ENCODE measurements around the gene PAK6. TPM values are rescaled to one million over a fixed set of nuclear protein-coding genes. Genes with fewer than 3 reads are reported as not detected.

PAK6 gene
- total and polyA plus RNA-seq, 4 donors: 0.05 to 0.17 (median 0.10) TPM

DNA sequence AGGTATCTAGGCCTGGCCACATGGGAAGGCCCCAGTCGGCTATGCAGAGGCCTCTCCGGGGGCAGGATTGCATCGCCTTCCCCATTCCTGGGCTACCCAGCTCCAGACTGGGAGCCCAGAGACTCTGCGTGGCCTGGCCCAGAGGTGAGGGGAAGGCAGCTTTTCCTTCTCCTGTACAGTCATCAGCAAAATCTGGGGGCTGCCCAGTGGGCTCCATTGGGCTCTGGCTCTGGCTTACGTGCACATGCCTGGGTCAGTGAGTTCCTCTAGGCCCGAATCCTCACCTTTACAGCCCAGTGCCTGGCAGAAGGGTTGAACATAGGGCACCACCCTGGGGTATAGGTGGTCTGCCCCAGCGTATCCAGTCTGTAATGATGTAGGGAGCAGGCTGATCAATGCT is 47.9 kb downstream of the PAK6 start:
- no peak overlapping the region for H3K27ac ChIP-seq (ENCODE audit: low read depth in 1 of 2, low read length in 2 of 2)
- H3K4me1 ChIP-seq (ENCODE audit: control insufficient read depth in 4 of 4, insufficient read depth in 4 of 4, low read length in 3 of 4): peaks cover 8 to 31% (median 19%) of the 10 kb centered on the region in 4 donors
- H3K36me3 ChIP-seq (ENCODE audit: control insufficient read depth in 4 of 4, insufficient read depth in 3 of 4, low read depth in 1 of 4, low read length in 3 of 4): no peaks in the 10 kb centered on the region
- H3K9ac ChIP-seq (ENCODE audit: low read depth in 1 of 2, low read length in 2 of 2): no peak overlapping the region
- no peaks in the 10 kb centered on the region for H3K27me3 ChIP-seq (ENCODE audit: control insufficient read depth in 4 of 4, insufficient read depth in 4 of 4, low read length in 3 of 4)
- 81% methylated on average over 7 of the region's 7 CpGs for WGBS
- no peak for DNase-seq (ENCODE audit: low spot score)
- H3K4me3 ChIP-seq (ENCODE audit: low read depth in 1 of 3, low read length in 3 of 3): no peak overlapping the region
- H3K9me3 ChIP-seq (ENCODE audit: control insufficient read depth in 4 of 4, low read length in 3 of 4): no peaks in the 10 kb centered on the region
- TF ChIP-seq TAF1 (conservative IDR thresholded peaks at IDR 0.05) (no peak), NR2F2 (IDR thresholded peaks at IDR 0.05) (no peak), FOXA2 (IDR thresholded peaks at IDR 0.05) (no peak)

DNA sequence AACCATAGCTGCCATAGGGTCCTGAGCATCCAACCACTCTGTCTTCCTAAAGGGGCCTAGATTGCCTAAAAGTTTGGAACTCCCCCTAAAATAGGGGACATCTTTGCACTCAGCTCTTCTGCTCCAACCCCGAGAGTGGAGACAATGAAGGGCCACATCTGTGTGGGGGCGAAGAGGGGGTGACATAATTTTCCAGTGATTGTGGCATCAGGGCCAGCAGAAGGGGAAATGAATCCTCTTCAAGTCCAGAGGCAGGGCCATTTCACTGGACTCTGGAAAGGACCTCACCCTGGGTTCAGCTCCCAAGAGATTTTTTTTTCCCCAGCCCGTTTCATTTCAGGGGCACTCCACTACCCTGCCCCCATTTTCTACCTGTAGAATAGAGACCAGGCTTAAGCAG is 48.6 kb downstream of the PAK6 start:
- whole genome bisulfite sequencing: 93% methylated on average over 3 of the region's 3 CpGs
- Histone ChIP-seq H3K4me3 (ENCODE audit: low read depth in 1 of 3, low read length in 3 of 3) (no peak overlapping the region), H3K9ac (ENCODE audit: low read depth in 1 of 2, low read length in 2 of 2) (no peak overlapping the region), H3K36me3 (ENCODE audit: control insufficient read depth in 4 of 4, insufficient read depth in 3 of 4, low read depth in 1 of 4, low read length in 3 of 4) (no peaks in the 10 kb centered on the region), H3K27me3 (ENCODE audit: control insufficient read depth in 4 of 4, insufficient read depth in 4 of 4, low read length in 3 of 4) (no peaks in the 10 kb centered on the region), H3K27ac (ENCODE audit: low read depth in 1 of 2, low read length in 2 of 2) (no peak overlapping the region), H3K4me1 (ENCODE audit: control insufficient read depth in 4 of 4, insufficient read depth in 4 of 4, low read length in 3 of 4) (peaks cover 5 to 24% (median 12%) of the 10 kb centered on the region in 4 donors), H3K9me3 (ENCODE audit: control insufficient read depth in 4 of 4, low read length in 3 of 4) (no peaks in the 10 kb centered on the region)
- no peak for DNase-seq (ENCODE audit: low spot score)
- TF ChIP-seq RXRA (IDR thresholded peaks at IDR 0.05) (no peak), FOXA1 (IDR thresholded peaks at IDR 0.05) (no peak), NR2F2 (IDR thresholded peaks at IDR 0.05) (no peak), EGR1 (IDR thresholded peaks at IDR 0.05; ENCODE audit: low read depth in 2 of 2) (no peak), TAF1 (conservative IDR thresholded peaks at IDR 0.05) (no peak), YY1 (IDR thresholded peaks at IDR 0.05) (no peak), HNF4G (IDR thresholded peaks at IDR 0.05) (no peak), FOXA2 (IDR thresholded peaks at IDR 0.05) (no peak), SP1 (IDR thresholded peaks at IDR 0.05) (no peak), HNF4A (conservative IDR thresholded peaks at IDR 0.05) (no peak), JUND (IDR thresholded peaks at IDR 0.05) (no peak), RAD21 (IDR thresholded peaks at IDR 0.05) (no peak), GABPA (IDR thresholded peaks at IDR 0.05 in 1 of 2, conservative IDR thresholded peaks at IDR 0.05 in 1 of 2) (no peak)
- TF ChIP-seq, protein P1, sequence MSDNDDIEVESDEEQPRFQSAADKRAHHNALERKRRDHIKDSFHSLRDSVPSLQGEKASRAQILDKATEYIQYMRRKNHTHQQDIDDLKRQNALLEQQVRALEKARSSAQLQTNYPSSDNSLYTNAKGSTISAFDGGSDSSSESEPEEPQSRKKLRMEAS (IDR thresholded peaks at IDR 0.05): no peak
- TF ChIP-seq, protein P2, sequence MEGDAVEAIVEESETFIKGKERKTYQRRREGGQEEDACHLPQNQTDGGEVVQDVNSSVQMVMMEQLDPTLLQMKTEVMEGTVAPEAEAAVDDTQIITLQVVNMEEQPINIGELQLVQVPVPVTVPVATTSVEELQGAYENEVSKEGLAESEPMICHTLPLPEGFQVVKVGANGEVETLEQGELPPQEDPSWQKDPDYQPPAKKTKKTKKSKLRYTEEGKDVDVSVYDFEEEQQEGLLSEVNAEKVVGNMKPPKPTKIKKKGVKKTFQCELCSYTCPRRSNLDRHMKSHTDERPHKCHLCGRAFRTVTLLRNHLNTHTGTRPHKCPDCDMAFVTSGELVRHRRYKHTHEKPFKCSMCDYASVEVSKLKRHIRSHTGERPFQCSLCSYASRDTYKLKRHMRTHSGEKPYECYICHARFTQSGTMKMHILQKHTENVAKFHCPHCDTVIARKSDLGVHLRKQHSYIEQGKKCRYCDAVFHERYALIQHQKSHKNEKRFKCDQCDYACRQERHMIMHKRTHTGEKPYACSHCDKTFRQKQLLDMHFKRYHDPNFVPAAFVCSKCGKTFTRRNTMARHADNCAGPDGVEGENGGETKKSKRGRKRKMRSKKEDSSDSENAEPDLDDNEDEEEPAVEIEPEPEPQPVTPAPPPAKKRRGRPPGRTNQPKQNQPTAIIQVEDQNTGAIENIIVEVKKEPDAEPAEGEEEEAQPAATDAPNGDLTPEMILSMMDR (IDR thresholded peaks at IDR 0.05; ENCODE audit: low read depth, low read length, missing input control): no peak
- TF ChIP-seq, protein P3, sequence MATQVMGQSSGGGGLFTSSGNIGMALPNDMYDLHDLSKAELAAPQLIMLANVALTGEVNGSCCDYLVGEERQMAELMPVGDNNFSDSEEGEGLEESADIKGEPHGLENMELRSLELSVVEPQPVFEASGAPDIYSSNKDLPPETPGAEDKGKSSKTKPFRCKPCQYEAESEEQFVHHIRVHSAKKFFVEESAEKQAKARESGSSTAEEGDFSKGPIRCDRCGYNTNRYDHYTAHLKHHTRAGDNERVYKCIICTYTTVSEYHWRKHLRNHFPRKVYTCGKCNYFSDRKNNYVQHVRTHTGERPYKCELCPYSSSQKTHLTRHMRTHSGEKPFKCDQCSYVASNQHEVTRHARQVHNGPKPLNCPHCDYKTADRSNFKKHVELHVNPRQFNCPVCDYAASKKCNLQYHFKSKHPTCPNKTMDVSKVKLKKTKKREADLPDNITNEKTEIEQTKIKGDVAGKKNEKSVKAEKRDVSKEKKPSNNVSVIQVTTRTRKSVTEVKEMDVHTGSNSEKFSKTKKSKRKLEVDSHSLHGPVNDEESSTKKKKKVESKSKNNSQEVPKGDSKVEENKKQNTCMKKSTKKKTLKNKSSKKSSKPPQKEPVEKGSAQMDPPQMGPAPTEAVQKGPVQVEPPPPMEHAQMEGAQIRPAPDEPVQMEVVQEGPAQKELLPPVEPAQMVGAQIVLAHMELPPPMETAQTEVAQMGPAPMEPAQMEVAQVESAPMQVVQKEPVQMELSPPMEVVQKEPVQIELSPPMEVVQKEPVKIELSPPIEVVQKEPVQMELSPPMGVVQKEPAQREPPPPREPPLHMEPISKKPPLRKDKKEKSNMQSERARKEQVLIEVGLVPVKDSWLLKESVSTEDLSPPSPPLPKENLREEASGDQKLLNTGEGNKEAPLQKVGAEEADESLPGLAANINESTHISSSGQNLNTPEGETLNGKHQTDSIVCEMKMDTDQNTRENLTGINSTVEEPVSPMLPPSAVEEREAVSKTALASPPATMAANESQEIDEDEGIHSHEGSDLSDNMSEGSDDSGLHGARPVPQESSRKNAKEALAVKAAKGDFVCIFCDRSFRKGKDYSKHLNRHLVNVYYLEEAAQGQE (IDR thresholded peaks at IDR 0.05): no peak
- TF ChIP-seq, protein P4, sequence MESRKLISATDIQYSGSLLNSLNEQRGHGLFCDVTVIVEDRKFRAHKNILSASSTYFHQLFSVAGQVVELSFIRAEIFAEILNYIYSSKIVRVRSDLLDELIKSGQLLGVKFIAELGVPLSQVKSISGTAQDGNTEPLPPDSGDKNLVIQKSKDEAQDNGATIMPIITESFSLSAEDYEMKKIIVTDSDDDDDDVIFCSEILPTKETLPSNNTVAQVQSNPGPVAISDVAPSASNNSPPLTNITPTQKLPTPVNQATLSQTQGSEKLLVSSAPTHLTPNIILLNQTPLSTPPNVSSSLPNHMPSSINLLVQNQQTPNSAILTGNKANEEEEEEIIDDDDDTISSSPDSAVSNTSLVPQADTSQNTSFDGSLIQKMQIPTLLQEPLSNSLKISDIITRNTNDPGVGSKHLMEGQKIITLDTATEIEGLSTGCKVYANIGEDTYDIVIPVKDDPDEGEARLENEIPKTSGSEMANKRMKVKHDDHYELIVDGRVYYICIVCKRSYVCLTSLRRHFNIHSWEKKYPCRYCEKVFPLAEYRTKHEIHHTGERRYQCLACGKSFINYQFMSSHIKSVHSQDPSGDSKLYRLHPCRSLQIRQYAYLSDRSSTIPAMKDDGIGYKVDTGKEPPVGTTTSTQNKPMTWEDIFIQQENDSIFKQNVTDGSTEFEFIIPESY (IDR thresholded peaks at IDR 0.05): no peak
- TF ChIP-seq, protein P5, sequence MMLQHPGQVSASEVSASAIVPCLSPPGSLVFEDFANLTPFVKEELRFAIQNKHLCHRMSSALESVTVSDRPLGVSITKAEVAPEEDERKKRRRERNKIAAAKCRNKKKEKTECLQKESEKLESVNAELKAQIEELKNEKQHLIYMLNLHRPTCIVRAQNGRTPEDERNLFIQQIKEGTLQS (IDR thresholded peaks at IDR 0.05): no peak

Data from liver (tissue), 9 donors.